Endothelial cell of umbilical vein (primary cell): ENCODE results near the gene GRID2. TPM values are rescaled to one million over a fixed set of nuclear protein-coding genes. Genes with fewer than 3 reads are reported as not detected.

Experiments
- BruUV-seq: library from RNA; stranded (reverse); fragments of 400-500 nt; replicated peaks from 2 replicates; lab custom pipeline; 2021; lab: Mats Ljungman, UMichigan
- CTCF ChIA-PET: fragments of 300-600, 350-600 bp; sonication (Branson Sonifier 250); formaldehyde crosslinking; loops from one replicate; lab custom pipeline; 2021; ENCODE audit warnings: antibody characterized with exemption, inconsistent platforms; lab: Charles Lee
- POLR2A ChIA-PET: fragments of 300-600, 350-600 bp; sonication (Branson Sonifier 250); formaldehyde crosslinking; loops from one replicate; lab custom pipeline; 2021; ENCODE audit warnings: antibody characterized with exemption, inconsistent platforms; lab: Charles Lee
- DNase-seq: peaks from one replicate; pipeline ENCODE4 v3.0.0-alpha.2; 2011; ENCODE audit warnings: low read depth, low spot score
- FAIRE-seq: peaks from 2 replicates; lab custom pipeline; 2011; peaks lifted over from hg19 to GRCh38; lab: Jason Lieb, UNC
- H2AFZ ChIP-seq: 2 replicates; pipeline ENCODE4 v1.6.0; 2012; ENCODE audit warnings: low read depth, low read length, control low read depth, inconsistent platforms
- H3K27ac ChIP-seq: 2 replicates; pipeline ENCODE4 v1.5.1; 2011; ENCODE audit warnings: low read depth, mild to moderate bottlenecking, control low read depth, low read length, moderate library complexity; ENCODE audit not compliant: insufficient read depth
- H3K27me3 ChIP-seq, 2 experiments: 2 replicates each; pipeline versions ENCODE4 v1.6.0 to v1.6.1; 2011; ENCODE audit warnings: low read length in 2 of 2, mixed read lengths in 1 of 2; ENCODE audit not compliant: control insufficient read depth in 2 of 2, insufficient read depth in 2 of 2
- H3K36me3 ChIP-seq, 2 experiments: 2 replicates in 1 of 2; 3 replicates in 1 of 2; pipeline ENCODE4 v1.5.1; 2011; ENCODE audit warnings: low read length in 2 of 2, mild to moderate bottlenecking in 1 of 2, moderate library complexity in 1 of 2; ENCODE audit not compliant: control insufficient read depth in 2 of 2, insufficient read depth in 2 of 2; ENCODE audit errors: extremely low read depth in 1 of 2
- H3K4me1 ChIP-seq: 3 replicates; pipeline ENCODE4 v1.5.1; 2011; ENCODE audit warnings: mild to moderate bottlenecking, low read length; ENCODE audit not compliant: control insufficient read depth, insufficient read depth; ENCODE audit errors: extremely low read depth
- H3K4me2 ChIP-seq: 2 replicates; pipeline ENCODE4 v1.6.1; 2011; ENCODE audit warnings: low read length, control low read depth, mixed read lengths; ENCODE audit not compliant: insufficient read depth
- H3K4me3 ChIP-seq, 3 experiments: fragments of 200-600 bp in 1 of 3; sonication (generic), shearing (Covaris generic) in 1 of 3; replicated peaks in 1 of 3; 2 replicates each; pipeline ENCODE4 v1.5.1; 2011 to 2016; ENCODE audit warnings: control low read depth in 3 of 3, low read length in 3 of 3, mild to moderate bottlenecking in 2 of 3, inconsistent platforms in 1 of 3, low read depth in 1 of 3, moderate library complexity in 1 of 3; ENCODE audit not compliant: insufficient read depth in 1 of 3
- H3K79me2 ChIP-seq: 2 replicates; pipeline ENCODE4 v1.6.0; 2012; ENCODE audit warnings: low read length, inconsistent platforms; ENCODE audit not compliant: control insufficient read depth, insufficient read depth
- H3K9ac ChIP-seq: replicated peaks from 2 replicates; pipeline ENCODE3; 2011; ENCODE audit warnings: low read length, control low read depth; ENCODE audit not compliant: insufficient read depth; ENCODE audit errors: extremely low read depth
- H3K9me1 ChIP-seq: replicated peaks from 3 replicates; pipeline ENCODE4 v1.6.0; 2011; ENCODE audit warnings: mild to moderate bottlenecking, low read length; ENCODE audit not compliant: control insufficient read depth, insufficient read depth; ENCODE audit errors: extremely low read depth
- H3K9me3 ChIP-seq: replicated peaks from 2 replicates; pipeline ENCODE4 v1.5.1; 2012; ENCODE audit warnings: low read length, inconsistent platforms; ENCODE audit not compliant: control insufficient read depth, insufficient read depth
- H4K20me1 ChIP-seq: replicated peaks from 2 replicates; pipeline ENCODE3; 2011; ENCODE audit warnings: mild to moderate bottlenecking, low read length; ENCODE audit not compliant: control insufficient read depth, insufficient read depth; ENCODE audit errors: extremely low read depth
- CTCF ChIP-seq, 2 donors: IDR thresholded peaks; 1 replicate in 1 of 2; 2 replicates in 1 of 2; pipeline ENCODE4 v1.5.1; 2011; ENCODE audit warnings: low read length in 2 of 2, mild to moderate bottlenecking in 2 of 2, moderate library complexity in 2 of 2, control low read depth in 1 of 2, inconsistent platforms in 1 of 2, low read depth in 1 of 2; ENCODE audit not compliant: insufficient read depth in 1 of 2; ENCODE audit errors: extremely low read depth in 1 of 2
- EZH2 ChIP-seq: IDR thresholded peaks from 2 replicates; pipeline ENCODE4 v1.6.1; 2012; ENCODE audit warnings: borderline replicate concordance, low read depth, mild to moderate bottlenecking, moderate library complexity, low read length, inconsistent platforms; ENCODE audit not compliant: severe bottlenecking
- FOS ChIP-seq: IDR thresholded peaks from 2 replicates; pipeline ENCODE4 v1.6.1; 2011; ENCODE audit warnings: mild to moderate bottlenecking, low read length, moderate library complexity, borderline replicate concordance; ENCODE audit not compliant: insufficient read depth
- GATA2 ChIP-seq: IDR thresholded peaks from 2 replicates; pipeline ENCODE4 v1.7.0; 2011; ENCODE audit warnings: low read depth, mild to moderate bottlenecking, moderate library complexity, mixed read lengths, low read length; ENCODE audit not compliant: insufficient read length, insufficient read depth
- JUN ChIP-seq: IDR thresholded peaks from 2 replicates; pipeline ENCODE4 v1.6.1; 2011; ENCODE audit warnings: borderline replicate concordance, low read depth; ENCODE audit not compliant: insufficient read length, insufficient read depth
- MAX ChIP-seq: IDR thresholded peaks from 2 replicates; pipeline ENCODE4 v1.6.1; 2011; ENCODE audit not compliant: insufficient read depth, insufficient read length
- MYC ChIP-seq: IDR thresholded peaks from one replicate; pipeline ENCODE4 v1.6.1; 2011; ENCODE audit warnings: mild to moderate bottlenecking, low read depth, low read length
- POLR2A ChIP-seq: IDR thresholded peaks from 2 replicates; pipeline ENCODE4 v1.6.1; 2012; ENCODE audit warnings: low read depth, mild to moderate bottlenecking, control low read depth, low read length
- POLR2AphosphoS5 ChIP-seq: IDR thresholded peaks from 2 replicates; pipeline ENCODE4 v1.6.1; 2012; ENCODE audit warnings: low read depth, mild to moderate bottlenecking, control low read depth, low read length, moderate library complexity; ENCODE audit not compliant: insufficient read depth
- dilution Hi-C: fragments of 300-500 bp; cut with MboI; formaldehyde crosslinking; loops from one replicate; pipeline ENCODE4 v1.15.0; 2019; ENCODE audit warnings: low sequenced_read_pairs; ENCODE audit not compliant: extremely low pct_ligation_motif_present
- intact Hi-C: fragments of 100-400 bp; cut with micrococcal nuclease; formaldehyde crosslinking; loops from one replicate; pipeline ENCODE4 v1.10.0; 2022
- polyA plus RNA-seq, 4 experiments: library from polyadenylated mRNA; depleted of rRNA in 3 of 4; stranded (reverse) in 3 of 4; unstranded in 1 of 4; fragments of >200 nt; gene quantifications; 2 replicates each; pipeline versions ENCODE4 v1.2.1 to v1.2.3, GENCODE V29; 2011 to 2012; ENCODE audit warnings: missing spikeins in 1 of 4
- total RNA-seq: library from RNA; stranded (reverse); gene quantifications from 2 replicates; pipeline ENCODE4 v1.2.3, GENCODE V29; 2021

The GRID2 gene
- total and polyA plus RNA-seq, 2 donors (not counting 3 experiments of a cell fraction or from before 2014, with no cell fraction given): not detected

GRCh38 chr4:93722446-93722845 is 1418.7 kb downstream of the GRID2 start:
- Histone ChIP-seq H3K9ac (no peak overlapping the region), H3K27me3 (no peaks in the 10 kb centered on the region), H3K9me3 (no peaks in the 10 kb centered on the region), H3K9me1 (no peaks in the 10 kb centered on the region), H3K4me1 (no peaks in the 10 kb centered on the region), H3K79me2 (no peaks in the 10 kb centered on the region), H3K4me3 (no peak overlapping the region), H2AFZ (no peak overlapping the region), H4K20me1 (no peaks in the 10 kb centered on the region), H3K36me3 (no peaks in the 10 kb centered on the region), H3K4me2 (no peak overlapping the region), H3K27ac (no peak overlapping the region)
- DNase-seq: no peak
- dilution Hi-C loops: no loop called here
- ChIA-PET CTCF (no interaction called here), POLR2A (no interaction called here)
- TF ChIP-seq JUN (no peak), CTCF (IDR thresholded peaks at IDR 0.05; ENCODE audit: extremely low read depth in 1 of 2, insufficient read depth in 1 of 2, low read depth in 1 of 2, low read length in 2 of 2) (no peak), POLR2AphosphoS5 (no peak), POLR2A (no peak), MYC (no peak), MAX (no peak), GATA2 (no peak), FOS (no peak), EZH2 (no peak)
- BruUV-seq: no TSS peak
- no peak for FAIRE-seq
- intact Hi-C loops: no loop called here
